Neural cell (in vitro differentiated cells): ENCODE data around the gene BCL6. TPM values are rescaled to one million over a fixed set of nuclear protein-coding genes. Genes with fewer than 3 reads are reported as not detected.

Experiments used
- H2AFZ ChIP-seq: fragments of 200-600, 300-800 bp; sonication (generic), shearing (Covaris generic); 2 replicates; pipeline ENCODE4 v1.6.0; 2014; ENCODE audit warnings: low read depth, mild to moderate bottlenecking, antibody characterized with exemption, low read length, moderate library complexity
- H3F3A ChIP-seq: fragments of 200-600 bp; shearing (Covaris generic); 2 replicates; pipeline ENCODE4 v1.6.1; 2016; ENCODE audit warnings: mild to moderate bottlenecking, moderate library complexity, mixed read lengths, antibody characterized with exemption, low read length; ENCODE audit not compliant: insufficient read depth, poor library complexity, severe bottlenecking
- H3K27ac ChIP-seq: fragments of 200-600, 300-800 bp; sonication (generic), shearing (Covaris generic); 2 replicates; pipeline ENCODE4 v1.5.1; 2014; ENCODE audit warnings: mild to moderate bottlenecking, low read length, moderate library complexity
- H3K27me3 ChIP-seq: fragments of 300-800, 200-600 bp; sonication (generic), shearing (Covaris generic); 2 replicates; pipeline ENCODE4 v1.6.0; 2014; ENCODE audit warnings: mild to moderate bottlenecking, low read depth, low read length, moderate library complexity; ENCODE audit not compliant: insufficient read depth
- H3K36me3 ChIP-seq: fragments of 300-800, 200-600 bp; sonication (generic), shearing (Covaris generic); 2 replicates; pipeline ENCODE4 v1.5.1; 2014; ENCODE audit warnings: mild to moderate bottlenecking, antibody characterized with exemption, low read length, moderate library complexity; ENCODE audit not compliant: insufficient read depth
- H3K4me2 ChIP-seq: fragments of 300-800, 200-600 bp; sonication (generic), shearing (Covaris generic); 2 replicates; pipeline ENCODE4 v1.6.0; 2014; ENCODE audit warnings: mild to moderate bottlenecking, low read length
- H3K4me3 ChIP-seq: fragments of 300-800, 200-600 bp; sonication (generic), shearing (Covaris generic); 2 replicates; pipeline ENCODE4 v1.5.1; 2014; ENCODE audit warnings: mild to moderate bottlenecking, low read length, moderate library complexity
- H3K79me2 ChIP-seq: fragments of 200-600 bp; shearing (Covaris generic); replicated peaks from 2 replicates; pipeline ENCODE4 v1.6.0; 2014; ENCODE audit warnings: mild to moderate bottlenecking, low read length, moderate library complexity; ENCODE audit not compliant: insufficient read depth
- H3K9ac ChIP-seq: fragments of 300-800, 200-600 bp; sonication (generic), shearing (Covaris generic); 2 replicates; pipeline ENCODE4 v1.6.1; 2016; ENCODE audit warnings: mild to moderate bottlenecking, low read length, mixed read lengths
- H3K9me2 ChIP-seq: fragments of 200-600 bp; shearing (Covaris generic); 2 replicates; pipeline ENCODE4 v1.6.1; 2016; ENCODE audit warnings: mild to moderate bottlenecking, low read length, mixed read lengths; ENCODE audit not compliant: insufficient read depth
- H3K9me3 ChIP-seq: fragments of 200-600, 300-800 bp; sonication (generic), shearing (Covaris generic); 2 replicates; pipeline ENCODE4 v1.6.1; 2016; ENCODE audit warnings: mild to moderate bottlenecking, mixed run types, low read length, moderate library complexity, mixed read lengths
- H4K20me1 ChIP-seq: fragments of 200-600 bp; shearing (Covaris generic); 2 replicates; pipeline ENCODE4 v1.6.1; 2016; ENCODE audit warnings: mild to moderate bottlenecking, mixed run types; ENCODE audit not compliant: insufficient read depth
- EP300 ChIP-seq: fragments of 450-650 bp; conservative IDR thresholded peaks from 2 replicates; pipeline ENCODE4 v1.6.1; 2014; ENCODE audit warnings: antibody characterized with exemption, mild to moderate bottlenecking, moderate library complexity; ENCODE audit not compliant: poor library complexity, severe bottlenecking
- EZH2 ChIP-seq: fragments of 200-600, 300-800 bp; shearing (Covaris generic), sonication (generic); IDR thresholded peaks from 2 replicates; pipeline ENCODE4 v1.6.1; 2014; ENCODE audit warnings: antibody characterized with exemption, low read length, borderline replicate concordance, mild to moderate bottlenecking; ENCODE audit not compliant: insufficient read depth, poor library complexity, severe bottlenecking
- MXI1 ChIP-seq: fragments of 450-650 bp; conservative IDR thresholded peaks from 2 replicates; pipeline ENCODE4 v1.6.1; 2014; ENCODE audit warnings: antibody characterized with exemption, mild to moderate bottlenecking; ENCODE audit not compliant: poor library complexity, severe bottlenecking
- POLR2AphosphoS5 ChIP-seq: IDR thresholded peaks from 2 replicates; pipeline ENCODE4 v1.6.1; 2012
- RAD21 ChIP-seq: fragments of 450-650 bp; conservative IDR thresholded peaks from 2 replicates; pipeline ENCODE4 v1.6.1; 2014; ENCODE audit warnings: antibody characterized with exemption, mild to moderate bottlenecking, moderate library complexity
- SMC3 ChIP-seq: fragments of 450-650 bp; conservative IDR thresholded peaks from 2 replicates; pipeline ENCODE4 v1.6.1; 2014; ENCODE audit warnings: antibody characterized with exemption, mild to moderate bottlenecking, moderate library complexity; ENCODE audit not compliant: poor library complexity
- TAF1 ChIP-seq: IDR thresholded peaks from 2 replicates; pipeline ENCODE4 v1.6.1; 2012; ENCODE audit warnings: low read depth
- polyA plus RNA-seq: library from polyadenylated mRNA; depleted of rRNA; stranded (reverse); fragments of >200 nt; gene quantifications from 2 replicates; pipeline ENCODE4 v1.2.3, GENCODE V29; 2014
- TF ChIP-seq, protein P1 (sequence below): fragments of 450-650 bp; IDR thresholded peaks from 2 replicates; pipeline ENCODE4 v1.5.1; 2014; ENCODE audit warnings: antibody characterized with exemption, mild to moderate bottlenecking, moderate library complexity; ENCODE audit not compliant: poor library complexity, severe bottlenecking
- TF ChIP-seq, protein P2 (sequence below): IDR thresholded peaks from 2 replicates; pipeline ENCODE4 v1.6.1; 2012; ENCODE audit warnings: borderline replicate concordance

Gene BCL6
- polyA plus RNA-seq, 1 donor from 2014 or later = 5.2 TPM

DNA sequence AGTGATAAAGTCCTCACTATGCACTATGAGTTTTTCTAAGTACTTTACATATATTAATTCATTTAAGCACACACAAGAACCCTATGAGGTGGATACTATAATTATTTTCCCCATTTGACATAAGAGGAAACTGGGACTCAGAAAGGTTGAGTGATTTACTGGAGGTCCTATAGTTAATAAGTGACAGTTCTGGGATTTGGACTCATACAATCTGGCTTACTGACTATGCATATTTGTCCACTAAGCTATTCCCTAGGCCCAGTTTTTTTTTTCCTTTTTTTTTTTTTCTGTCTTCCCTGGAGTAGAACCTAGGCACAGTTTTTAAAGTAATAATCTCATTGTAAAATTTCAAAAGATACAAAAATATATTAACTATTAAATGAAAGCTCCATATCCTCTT is 36.6 kb downstream of the BCL6 start:
- no peak overlapping the region for H3K27ac ChIP-seq
- no peaks in the 10 kb centered on the region for H3K36me3 ChIP-seq
- H3K9ac ChIP-seq = no peak overlapping the region
- no peak overlapping the region for H3K4me3 ChIP-seq
- H3K4me2 ChIP-seq = no peak overlapping the region
- H3K9me2 ChIP-seq = no peaks in the 10 kb centered on the region
- H3K9me3 ChIP-seq = no peaks in the 10 kb centered on the region
- no peaks in the 10 kb centered on the region for H3F3A ChIP-seq
- TF ChIP-seq, protein P1, sequence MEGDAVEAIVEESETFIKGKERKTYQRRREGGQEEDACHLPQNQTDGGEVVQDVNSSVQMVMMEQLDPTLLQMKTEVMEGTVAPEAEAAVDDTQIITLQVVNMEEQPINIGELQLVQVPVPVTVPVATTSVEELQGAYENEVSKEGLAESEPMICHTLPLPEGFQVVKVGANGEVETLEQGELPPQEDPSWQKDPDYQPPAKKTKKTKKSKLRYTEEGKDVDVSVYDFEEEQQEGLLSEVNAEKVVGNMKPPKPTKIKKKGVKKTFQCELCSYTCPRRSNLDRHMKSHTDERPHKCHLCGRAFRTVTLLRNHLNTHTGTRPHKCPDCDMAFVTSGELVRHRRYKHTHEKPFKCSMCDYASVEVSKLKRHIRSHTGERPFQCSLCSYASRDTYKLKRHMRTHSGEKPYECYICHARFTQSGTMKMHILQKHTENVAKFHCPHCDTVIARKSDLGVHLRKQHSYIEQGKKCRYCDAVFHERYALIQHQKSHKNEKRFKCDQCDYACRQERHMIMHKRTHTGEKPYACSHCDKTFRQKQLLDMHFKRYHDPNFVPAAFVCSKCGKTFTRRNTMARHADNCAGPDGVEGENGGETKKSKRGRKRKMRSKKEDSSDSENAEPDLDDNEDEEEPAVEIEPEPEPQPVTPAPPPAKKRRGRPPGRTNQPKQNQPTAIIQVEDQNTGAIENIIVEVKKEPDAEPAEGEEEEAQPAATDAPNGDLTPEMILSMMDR = no peak
- TF ChIP-seq SMC3 (no peak), TAF1 (no peak), MXI1 (no peak), EP300 (no peak), EZH2 (no peak), RAD21 (no peak), POLR2AphosphoS5 (no peak)
- TF ChIP-seq, protein P2, sequence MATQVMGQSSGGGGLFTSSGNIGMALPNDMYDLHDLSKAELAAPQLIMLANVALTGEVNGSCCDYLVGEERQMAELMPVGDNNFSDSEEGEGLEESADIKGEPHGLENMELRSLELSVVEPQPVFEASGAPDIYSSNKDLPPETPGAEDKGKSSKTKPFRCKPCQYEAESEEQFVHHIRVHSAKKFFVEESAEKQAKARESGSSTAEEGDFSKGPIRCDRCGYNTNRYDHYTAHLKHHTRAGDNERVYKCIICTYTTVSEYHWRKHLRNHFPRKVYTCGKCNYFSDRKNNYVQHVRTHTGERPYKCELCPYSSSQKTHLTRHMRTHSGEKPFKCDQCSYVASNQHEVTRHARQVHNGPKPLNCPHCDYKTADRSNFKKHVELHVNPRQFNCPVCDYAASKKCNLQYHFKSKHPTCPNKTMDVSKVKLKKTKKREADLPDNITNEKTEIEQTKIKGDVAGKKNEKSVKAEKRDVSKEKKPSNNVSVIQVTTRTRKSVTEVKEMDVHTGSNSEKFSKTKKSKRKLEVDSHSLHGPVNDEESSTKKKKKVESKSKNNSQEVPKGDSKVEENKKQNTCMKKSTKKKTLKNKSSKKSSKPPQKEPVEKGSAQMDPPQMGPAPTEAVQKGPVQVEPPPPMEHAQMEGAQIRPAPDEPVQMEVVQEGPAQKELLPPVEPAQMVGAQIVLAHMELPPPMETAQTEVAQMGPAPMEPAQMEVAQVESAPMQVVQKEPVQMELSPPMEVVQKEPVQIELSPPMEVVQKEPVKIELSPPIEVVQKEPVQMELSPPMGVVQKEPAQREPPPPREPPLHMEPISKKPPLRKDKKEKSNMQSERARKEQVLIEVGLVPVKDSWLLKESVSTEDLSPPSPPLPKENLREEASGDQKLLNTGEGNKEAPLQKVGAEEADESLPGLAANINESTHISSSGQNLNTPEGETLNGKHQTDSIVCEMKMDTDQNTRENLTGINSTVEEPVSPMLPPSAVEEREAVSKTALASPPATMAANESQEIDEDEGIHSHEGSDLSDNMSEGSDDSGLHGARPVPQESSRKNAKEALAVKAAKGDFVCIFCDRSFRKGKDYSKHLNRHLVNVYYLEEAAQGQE = no peak
- H4K20me1 ChIP-seq = no peaks in the 10 kb centered on the region
- H3K27me3 ChIP-seq = no peaks in the 10 kb centered on the region
- no peaks in the 10 kb centered on the region for H3K79me2 ChIP-seq
- H2AFZ ChIP-seq = no peak overlapping the region

DNA sequence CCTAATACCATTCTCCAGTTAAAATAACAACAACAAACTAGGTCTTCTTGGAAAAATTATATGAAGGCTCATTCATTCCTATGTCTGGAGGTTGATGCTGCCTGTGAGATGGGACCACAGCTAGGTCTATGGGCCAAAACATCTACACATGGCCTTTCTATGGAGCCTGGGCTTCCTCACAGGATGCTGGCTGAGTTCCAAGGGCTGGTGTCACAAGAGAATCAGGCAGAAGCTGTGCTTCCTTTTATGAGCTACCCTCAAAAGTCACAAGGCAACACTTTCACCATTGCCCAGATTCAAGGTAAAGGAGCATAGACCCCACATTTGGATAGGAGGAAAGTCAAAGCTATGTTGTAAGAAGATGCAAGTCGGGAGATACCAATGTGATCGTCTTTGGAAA is 38.3 kb downstream of the BCL6 start:
- H3K4me3 ChIP-seq = no peak overlapping the region
- H3K36me3 ChIP-seq = no peaks in the 10 kb centered on the region
- no peak overlapping the region for H3K27ac ChIP-seq
- no peak overlapping the region for H2AFZ ChIP-seq
- no peaks in the 10 kb centered on the region for H3F3A ChIP-seq
- no peaks in the 10 kb centered on the region for H3K27me3 ChIP-seq
- H3K9me2 ChIP-seq = no peaks in the 10 kb centered on the region
- no peak overlapping the region for H3K9ac ChIP-seq
- no peak overlapping the region for H3K4me2 ChIP-seq
- TF ChIP-seq, protein P2 = no peak
- TF ChIP-seq EZH2 = no peak
- TF ChIP-seq EP300 = no peak
- TF ChIP-seq RAD21 = no peak
- no peak for TF ChIP-seq SMC3
- no peak for TF ChIP-seq POLR2AphosphoS5
- TF ChIP-seq MXI1 = no peak
- TF ChIP-seq, protein P1 = no peak
- no peak for TF ChIP-seq TAF1
- no peaks in the 10 kb centered on the region for H4K20me1 ChIP-seq
- H3K9me3 ChIP-seq = no peaks in the 10 kb centered on the region
- no peaks in the 10 kb centered on the region for H3K79me2 ChIP-seq
